A673 (cell line): ENCODE data around the gene MSI2.

Experiments
- EZH2 ChIP-seq: fragments of 200-600 bp; sonication (generic); IDR thresholded peaks from 2 replicates; pipeline ENCODE4 v1.6.1; 2017; ENCODE audit warnings: borderline replicate concordance, low read depth, mild to moderate bottlenecking, mixed read lengths, antibody characterized with exemption, low read length; ENCODE audit not compliant: poor library complexity, severe bottlenecking
- TF ChIP-seq, protein P1 (sequence below): fragments of 300-800, 200-600 bp; sonication (generic); conservative IDR thresholded peaks from 2 replicates; pipeline ENCODE4 v1.5.1; 2017; ENCODE audit warnings: low read depth, mild to moderate bottlenecking, antibody characterized with exemption, low read length, moderate library complexity, mixed read lengths

DNA sequence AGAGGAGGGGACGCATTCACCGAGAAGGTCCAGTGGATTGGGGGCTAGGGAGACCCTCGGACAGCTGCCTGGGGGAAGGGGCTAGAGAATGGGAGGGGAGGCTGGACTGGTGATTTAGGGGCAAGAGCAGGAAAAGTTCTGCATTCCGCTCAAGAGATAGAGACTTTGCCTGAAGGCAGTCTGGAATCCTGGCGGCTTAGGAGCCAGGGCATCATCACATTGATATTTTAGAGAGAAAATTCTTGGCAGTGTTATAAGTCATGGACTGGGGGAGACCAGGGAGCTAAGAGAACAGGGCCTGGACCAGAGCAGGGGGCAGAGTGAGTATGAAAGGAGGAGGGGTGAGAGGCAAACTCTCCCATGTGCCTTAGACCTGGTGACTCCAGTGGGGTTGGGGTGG is 35.8 kb downstream of the MSI2 start:
- TF ChIP-seq, protein P1, sequence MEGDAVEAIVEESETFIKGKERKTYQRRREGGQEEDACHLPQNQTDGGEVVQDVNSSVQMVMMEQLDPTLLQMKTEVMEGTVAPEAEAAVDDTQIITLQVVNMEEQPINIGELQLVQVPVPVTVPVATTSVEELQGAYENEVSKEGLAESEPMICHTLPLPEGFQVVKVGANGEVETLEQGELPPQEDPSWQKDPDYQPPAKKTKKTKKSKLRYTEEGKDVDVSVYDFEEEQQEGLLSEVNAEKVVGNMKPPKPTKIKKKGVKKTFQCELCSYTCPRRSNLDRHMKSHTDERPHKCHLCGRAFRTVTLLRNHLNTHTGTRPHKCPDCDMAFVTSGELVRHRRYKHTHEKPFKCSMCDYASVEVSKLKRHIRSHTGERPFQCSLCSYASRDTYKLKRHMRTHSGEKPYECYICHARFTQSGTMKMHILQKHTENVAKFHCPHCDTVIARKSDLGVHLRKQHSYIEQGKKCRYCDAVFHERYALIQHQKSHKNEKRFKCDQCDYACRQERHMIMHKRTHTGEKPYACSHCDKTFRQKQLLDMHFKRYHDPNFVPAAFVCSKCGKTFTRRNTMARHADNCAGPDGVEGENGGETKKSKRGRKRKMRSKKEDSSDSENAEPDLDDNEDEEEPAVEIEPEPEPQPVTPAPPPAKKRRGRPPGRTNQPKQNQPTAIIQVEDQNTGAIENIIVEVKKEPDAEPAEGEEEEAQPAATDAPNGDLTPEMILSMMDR: no peak
- no peak for TF ChIP-seq EZH2
